Loucy (cell line): Measurements from ENCODE around the gene MON1A.

ENCODE experiments used
- H2AFZ ChIP-seq: fragments of 200-600 bp; sonication (generic); 2 replicates; pipeline ENCODE4 v1.6.0; 2016; ENCODE audit warnings: antibody characterized with exemption, mild to moderate bottlenecking, low read length, moderate library complexity
- H3F3A ChIP-seq: fragments of 200-600 bp; 2 replicates; pipeline ENCODE4 v1.6.0; 2016; ENCODE audit warnings: antibody characterized with exemption, low read depth, mild to moderate bottlenecking
- H3K27me3 ChIP-seq: fragments of 200-600 bp; sonication (generic); 2 replicates; pipeline ENCODE4 v1.6.1; 2014; ENCODE audit warnings: low read length, mild to moderate bottlenecking; ENCODE audit not compliant: insufficient read depth, poor library complexity, severe bottlenecking
- H3K36me3 ChIP-seq: fragments of 200-600 bp; sonication (generic); 2 replicates; pipeline ENCODE4 v1.6.1; 2016; ENCODE audit warnings: low read length; ENCODE audit not compliant: insufficient read depth
- H3K4me1 ChIP-seq: fragments of 200-600 bp; sonication (generic); 2 replicates; pipeline ENCODE4 v1.5.1; 2014; ENCODE audit warnings: low read length, mild to moderate bottlenecking; ENCODE audit not compliant: insufficient read depth, poor library complexity, severe bottlenecking
- H3K4me2 ChIP-seq: fragments of 200-600 bp; sonication (generic); 2 replicates; pipeline ENCODE4 v1.6.0; 2014; ENCODE audit warnings: antibody characterized with exemption, low read length, low read depth, mild to moderate bottlenecking; ENCODE audit not compliant: poor library complexity, severe bottlenecking
- H3K4me3 ChIP-seq: fragments of 200-600 bp; sonication (generic); 2 replicates; pipeline ENCODE4 v1.5.1; 2014; ENCODE audit warnings: low read length, mild to moderate bottlenecking, mixed read lengths; ENCODE audit not compliant: poor library complexity, severe bottlenecking
- H3K79me2 ChIP-seq: fragments of 200-600 bp; sonication (generic); 2 replicates; pipeline ENCODE4 v1.6.1; 2014; ENCODE audit warnings: low read length; ENCODE audit not compliant: insufficient read depth
- H3K9ac ChIP-seq: fragments of 200-600 bp; sonication (generic); 2 replicates; pipeline ENCODE4 v1.6.0; 2014; ENCODE audit warnings: mild to moderate bottlenecking, low read depth, low read length, moderate library complexity; ENCODE audit not compliant: poor library complexity, severe bottlenecking
- H3K9me2 ChIP-seq: fragments of 200-600 bp; sonication (generic); replicated peaks from 2 replicates; pipeline ENCODE4 v1.6.1; 2016; ENCODE audit warnings: low read depth, low read length, mixed read lengths
- H3K9me3 ChIP-seq: fragments of 200-600 bp; sonication (generic); 2 replicates; pipeline ENCODE4 v1.6.1; 2014; ENCODE audit warnings: mild to moderate bottlenecking, antibody characterized with exemption, low read length, low read depth; ENCODE audit not compliant: insufficient read depth
- H4K20me1 ChIP-seq: fragments of 200-600 bp; sonication (generic); 2 replicates; pipeline ENCODE4 v1.6.0; 2014; ENCODE audit warnings: antibody characterized with exemption, low read length, mild to moderate bottlenecking; ENCODE audit not compliant: insufficient read depth, poor library complexity, severe bottlenecking
- EZH2phosphoT487 ChIP-seq: fragments of 200-600 bp; IDR thresholded peaks from 2 replicates; pipeline ENCODE4 v1.6.1; 2018; ENCODE audit warnings: antibody characterized with exemption, mild to moderate bottlenecking, moderate library complexity, borderline replicate concordance
- TF ChIP-seq, protein P1 (sequence below): fragments of 200-600 bp; sonication (generic); conservative IDR thresholded peaks from 2 replicates; pipeline ENCODE4 v1.5.1; 2014; ENCODE audit warnings: mild to moderate bottlenecking, antibody characterized with exemption, low read length

Gene MON1A

DNA sequence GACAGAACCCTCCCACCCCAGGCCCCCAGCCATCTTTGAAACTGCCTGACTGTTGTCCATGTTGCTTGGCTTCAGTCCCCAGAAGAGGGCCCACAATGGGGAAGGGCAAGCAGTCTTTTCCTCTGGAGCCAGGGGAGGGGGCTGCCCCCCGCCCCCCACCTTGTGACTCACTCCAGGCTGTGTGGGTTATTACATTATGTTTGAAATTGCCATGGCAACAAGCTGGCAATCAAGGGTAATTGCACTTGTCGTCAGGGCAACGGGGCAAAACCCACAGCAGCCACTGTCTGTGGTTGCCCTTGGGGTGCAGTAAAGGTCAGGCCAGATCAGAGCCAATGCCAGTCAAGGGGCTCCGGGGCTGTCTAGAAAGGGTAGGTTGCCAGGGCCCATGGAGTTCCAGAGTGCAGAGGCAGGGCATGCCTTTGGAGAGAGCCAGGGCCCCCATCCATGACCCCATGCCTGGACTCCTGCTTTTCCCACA lies 56.8 kb downstream of the MON1A start:
- no peaks in the 10 kb centered on the region for H3K27me3 ChIP-seq
- H3K36me3 ChIP-seq: no peaks in the 10 kb centered on the region

DNA sequence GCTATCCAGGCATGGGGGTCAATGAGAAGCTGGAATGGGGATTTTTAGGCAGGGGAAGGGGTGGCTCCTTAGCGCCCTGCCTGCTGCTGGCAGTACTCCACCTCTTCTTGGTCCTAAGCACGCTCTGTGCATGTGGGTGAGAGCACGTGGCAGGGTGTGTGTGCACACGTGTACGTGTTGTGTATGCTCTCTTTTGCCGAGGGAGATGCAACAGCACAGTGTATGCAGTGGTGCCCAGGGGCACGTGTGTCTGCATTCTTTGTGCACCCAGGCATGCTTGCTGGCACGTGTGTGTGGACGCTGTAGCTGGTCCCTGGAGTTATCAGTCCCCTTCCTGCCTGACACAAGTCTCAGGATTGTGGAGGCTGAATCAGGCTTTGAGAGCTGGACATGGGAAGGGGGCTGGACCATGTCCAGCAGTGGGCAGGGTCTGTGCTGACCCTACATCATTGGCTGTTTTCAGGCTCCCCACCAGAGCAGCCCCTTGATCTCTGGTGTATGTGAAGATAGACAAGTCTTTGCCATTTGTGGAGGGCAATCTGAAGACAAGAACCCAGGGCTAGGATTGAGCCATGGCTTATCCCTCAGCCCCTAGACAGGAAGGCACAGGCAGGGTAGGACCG lies 58.0 kb downstream of the MON1A start:
- TF ChIP-seq EZH2phosphoT487: no peak
- TF ChIP-seq, protein P1, sequence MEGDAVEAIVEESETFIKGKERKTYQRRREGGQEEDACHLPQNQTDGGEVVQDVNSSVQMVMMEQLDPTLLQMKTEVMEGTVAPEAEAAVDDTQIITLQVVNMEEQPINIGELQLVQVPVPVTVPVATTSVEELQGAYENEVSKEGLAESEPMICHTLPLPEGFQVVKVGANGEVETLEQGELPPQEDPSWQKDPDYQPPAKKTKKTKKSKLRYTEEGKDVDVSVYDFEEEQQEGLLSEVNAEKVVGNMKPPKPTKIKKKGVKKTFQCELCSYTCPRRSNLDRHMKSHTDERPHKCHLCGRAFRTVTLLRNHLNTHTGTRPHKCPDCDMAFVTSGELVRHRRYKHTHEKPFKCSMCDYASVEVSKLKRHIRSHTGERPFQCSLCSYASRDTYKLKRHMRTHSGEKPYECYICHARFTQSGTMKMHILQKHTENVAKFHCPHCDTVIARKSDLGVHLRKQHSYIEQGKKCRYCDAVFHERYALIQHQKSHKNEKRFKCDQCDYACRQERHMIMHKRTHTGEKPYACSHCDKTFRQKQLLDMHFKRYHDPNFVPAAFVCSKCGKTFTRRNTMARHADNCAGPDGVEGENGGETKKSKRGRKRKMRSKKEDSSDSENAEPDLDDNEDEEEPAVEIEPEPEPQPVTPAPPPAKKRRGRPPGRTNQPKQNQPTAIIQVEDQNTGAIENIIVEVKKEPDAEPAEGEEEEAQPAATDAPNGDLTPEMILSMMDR: no peak
- Histone ChIP-seq H3K4me3 (no peak overlapping the region), H3K9ac (no peak overlapping the region), H3K79me2 (no peaks in the 10 kb centered on the region), H4K20me1 (no peaks in the 10 kb centered on the region), H3K4me1 (no peaks in the 10 kb centered on the region), H3F3A (no peaks in the 10 kb centered on the region), H3K9me3 (no peaks in the 10 kb centered on the region), H2AFZ (no peak overlapping the region), H3K9me2 (no peaks in the 10 kb centered on the region), H3K27me3 (no peaks in the 10 kb centered on the region), H3K4me2 (no peak overlapping the region), H3K36me3 (no peaks in the 10 kb centered on the region)

More for the DNA sequence above, 56.8 kb downstream of the MON1A start:
- Histone ChIP-seq H3K4me1 (no peaks in the 10 kb centered on the region), H3K9me2 (no peaks in the 10 kb centered on the region), H4K20me1 (no peaks in the 10 kb centered on the region), H2AFZ (no peak overlapping the region), H3K79me2 (no peaks in the 10 kb centered on the region), H3K4me3 (no peak overlapping the region), H3F3A (no peaks in the 10 kb centered on the region), H3K9ac (no peak overlapping the region), H3K4me2 (no peak overlapping the region), H3K9me3 (no peaks in the 10 kb centered on the region)
- no peak for TF ChIP-seq EZH2phosphoT487
- TF ChIP-seq, protein P1: no peak

DNA sequence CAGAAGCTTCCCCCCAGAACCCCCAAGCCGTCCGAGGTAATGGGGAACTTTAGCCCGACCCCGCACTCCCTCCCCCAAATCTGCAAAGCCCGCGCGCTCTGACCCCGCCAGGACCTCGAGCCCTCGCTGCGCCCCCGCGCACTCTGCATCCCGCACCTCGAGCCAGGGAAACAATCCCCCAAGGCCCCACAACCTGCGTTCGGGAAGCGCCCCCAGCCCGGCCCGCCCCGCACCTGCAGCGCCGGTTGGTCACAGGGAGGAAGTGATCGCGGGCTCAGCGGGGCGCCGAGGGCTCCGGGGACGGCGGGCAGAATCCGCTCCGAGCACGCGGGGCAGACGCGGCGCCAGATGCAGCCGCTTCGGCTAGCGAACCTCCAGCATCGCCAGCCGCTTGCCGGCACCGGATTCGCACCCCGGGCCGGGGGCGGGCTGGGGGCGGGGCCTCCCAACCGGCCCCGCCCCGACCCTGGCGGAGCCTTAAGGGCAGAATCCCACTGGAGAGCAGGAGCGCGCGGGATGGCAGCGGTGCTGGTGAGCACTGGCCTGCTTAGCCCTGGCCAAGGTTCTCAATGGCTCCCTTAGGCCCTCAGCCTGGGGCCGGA lies 60.0 kb downstream of the MON1A start, which contains the start of gene CAMKV:
Gene CAMKV (minus strand): TSS at position 382 of the 602 bp plus-strand sequence. CDS start 7,518 bp downstream, outside the sequence.
- Histone ChIP-seq H3K4me2 (no peak within 1 kb of the TSS), H3K4me1 (no peaks in the 10 kb centered on the region), H3K9me2 (no peaks in the 10 kb centered on the region), H2AFZ (no peak within 1 kb of the TSS), H3K4me3 (no peak within 1 kb of the TSS), H3K36me3 (no peaks in the 10 kb centered on the region), H3K27me3 (no peaks in the 10 kb centered on the region), H3K79me2 (no peaks in the 10 kb centered on the region), H3K9me3 (no peaks in the 10 kb centered on the region), H3F3A (no peaks in the 10 kb centered on the region), H3K9ac (no peak within 1 kb of the TSS), H4K20me1 (no peaks in the 10 kb centered on the region)
- TF ChIP-seq, protein P1: no peak
- TF ChIP-seq EZH2phosphoT487: no peak
